Stimulated activated CD4-positive, alpha-beta T cell treated with anti-CD3 and anti-CD28 coated beads, Interleukin-2, amount 100 ng/mL, for 24 hours (primary cell): ENCODE measurements around the gene ARMC3.

Experiments
- DNase-seq, 2 donors: peaks; one replicate each; pipeline ENCODE4 v3.0.0-alpha.2; 2020

Gene ARMC3

DNA sequence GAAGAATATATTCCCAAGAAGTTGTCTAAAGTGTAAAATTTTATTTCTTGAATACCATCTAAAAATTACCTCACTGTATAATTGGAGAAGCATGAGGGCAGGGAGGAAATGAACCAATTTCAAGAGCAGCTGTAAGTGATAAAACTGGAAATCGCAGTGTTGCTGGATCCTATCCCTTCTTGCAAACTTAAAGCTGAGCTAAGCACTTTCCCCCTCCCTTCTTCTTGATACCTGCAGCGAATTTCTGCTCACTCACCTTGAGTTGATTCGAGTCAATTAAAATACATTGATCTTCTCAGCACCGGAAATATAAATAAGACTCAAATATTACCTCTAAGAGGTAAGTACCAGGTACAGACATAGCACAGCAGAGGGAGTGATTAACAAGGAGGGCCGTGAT is 65.5 kb downstream of the ARMC3 start:
- no peak for DNase-seq

DNA sequence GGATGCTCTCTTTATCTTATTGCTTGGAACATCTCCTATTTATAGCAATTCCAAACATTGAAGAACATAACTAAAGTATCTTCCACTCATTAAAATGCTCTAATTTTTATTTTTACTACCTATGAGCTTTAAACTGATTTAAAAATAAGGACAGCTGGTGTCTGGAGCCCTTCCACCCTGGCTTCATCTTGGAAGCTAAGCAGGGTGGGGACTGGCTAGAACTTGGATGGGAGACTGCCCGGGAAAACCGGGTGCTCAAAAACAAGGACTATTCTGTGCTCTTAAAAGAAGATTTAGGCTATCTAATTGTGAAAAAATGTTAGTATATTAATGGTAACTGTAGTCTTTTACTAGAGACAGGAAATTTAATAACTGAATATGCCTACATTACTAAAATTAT is 69.2 kb downstream of the ARMC3 start:
- no peak for DNase-seq

DNA sequence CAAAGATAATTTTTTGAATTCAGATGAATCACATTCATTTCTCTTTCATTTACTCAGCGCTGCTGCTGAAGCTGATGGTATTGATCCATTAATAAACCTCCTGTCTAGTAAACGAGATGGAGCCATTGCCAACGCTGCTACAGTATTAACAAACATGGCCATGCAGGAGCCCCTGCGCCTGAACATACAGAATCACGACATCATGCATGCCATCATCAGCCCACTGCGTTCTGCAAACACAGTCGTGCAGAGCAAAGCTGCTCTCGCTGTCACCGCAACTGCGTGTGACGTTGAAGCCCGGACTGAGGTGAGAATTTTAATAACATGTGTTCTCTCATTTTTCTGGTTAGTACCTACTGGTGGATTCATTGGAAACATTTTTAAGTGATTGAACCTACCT is 70.2 kb downstream of the ARMC3 start:
- DNase-seq, result no peak

DNA sequence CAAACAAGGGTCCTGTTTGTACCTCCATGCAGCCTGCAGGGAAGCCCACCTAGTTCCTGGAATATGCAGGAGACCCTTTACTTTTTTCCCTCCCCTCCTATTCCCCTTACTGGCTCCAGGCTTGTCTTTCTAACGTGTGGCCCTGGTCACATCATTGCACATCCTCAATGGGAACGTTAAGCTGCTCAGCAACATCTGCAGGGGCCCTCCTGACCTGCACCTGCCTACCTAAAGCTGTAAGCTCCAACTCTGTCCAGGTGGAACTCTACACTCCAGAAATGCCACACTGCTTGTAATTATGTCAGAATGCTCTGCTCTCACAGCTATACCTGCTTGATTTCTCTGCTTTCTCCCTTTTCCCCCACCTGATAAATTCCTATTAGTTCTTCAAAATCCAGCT is 72.1 kb downstream of the ARMC3 start:
- DNase-seq, result no peak

DNA sequence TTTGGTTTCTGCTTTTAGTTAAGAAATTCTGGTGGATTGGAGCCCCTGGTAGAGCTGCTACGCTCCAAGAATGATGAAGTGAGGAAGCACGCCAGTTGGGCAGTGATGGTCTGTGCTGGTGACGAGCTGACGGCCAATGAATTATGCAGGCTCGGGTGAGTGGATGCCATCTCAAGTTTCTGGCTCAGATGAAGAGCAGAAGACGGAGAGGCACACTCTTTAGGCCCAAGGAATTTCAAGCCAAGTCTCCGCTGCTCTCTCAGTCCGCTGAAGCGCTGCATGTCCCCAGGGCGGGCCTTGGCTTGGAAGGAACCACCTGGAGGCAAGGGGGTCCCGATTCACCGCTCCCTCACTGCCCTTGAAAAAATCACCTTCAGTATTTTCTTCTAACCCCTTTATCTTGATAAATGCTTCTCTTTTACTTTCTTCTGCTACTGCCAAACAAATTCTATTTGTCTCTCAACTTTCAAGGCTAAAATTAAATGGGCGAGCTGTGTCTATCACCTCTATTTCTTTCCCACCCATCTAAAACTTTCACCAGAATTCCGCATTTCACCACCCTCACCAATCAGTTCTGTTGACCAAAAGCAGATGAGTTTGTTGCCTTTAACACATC is 74.2 kb downstream of the ARMC3 start:
- no peak for DNase-seq

DNA sequence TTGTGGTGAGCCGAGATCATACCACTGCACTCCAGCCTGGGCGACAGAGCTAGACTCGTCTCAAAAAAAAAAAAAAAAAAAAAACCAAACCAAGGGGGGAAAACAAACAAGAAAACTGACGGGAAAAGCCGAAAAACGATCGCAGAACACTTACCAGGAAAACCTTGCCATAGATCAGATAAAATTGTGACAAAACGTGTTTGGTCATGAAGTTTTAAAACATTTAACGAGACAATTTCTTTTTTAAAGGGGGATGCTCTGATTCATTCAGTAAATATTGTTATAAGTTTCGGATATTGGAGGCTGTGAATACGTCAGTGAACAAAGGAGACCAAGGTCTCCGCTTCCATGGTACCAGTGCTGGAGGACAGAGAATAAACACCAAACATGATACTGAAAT is 77.3 kb downstream of the ARMC3 start:
- DNase-seq, result no peak

DNA sequence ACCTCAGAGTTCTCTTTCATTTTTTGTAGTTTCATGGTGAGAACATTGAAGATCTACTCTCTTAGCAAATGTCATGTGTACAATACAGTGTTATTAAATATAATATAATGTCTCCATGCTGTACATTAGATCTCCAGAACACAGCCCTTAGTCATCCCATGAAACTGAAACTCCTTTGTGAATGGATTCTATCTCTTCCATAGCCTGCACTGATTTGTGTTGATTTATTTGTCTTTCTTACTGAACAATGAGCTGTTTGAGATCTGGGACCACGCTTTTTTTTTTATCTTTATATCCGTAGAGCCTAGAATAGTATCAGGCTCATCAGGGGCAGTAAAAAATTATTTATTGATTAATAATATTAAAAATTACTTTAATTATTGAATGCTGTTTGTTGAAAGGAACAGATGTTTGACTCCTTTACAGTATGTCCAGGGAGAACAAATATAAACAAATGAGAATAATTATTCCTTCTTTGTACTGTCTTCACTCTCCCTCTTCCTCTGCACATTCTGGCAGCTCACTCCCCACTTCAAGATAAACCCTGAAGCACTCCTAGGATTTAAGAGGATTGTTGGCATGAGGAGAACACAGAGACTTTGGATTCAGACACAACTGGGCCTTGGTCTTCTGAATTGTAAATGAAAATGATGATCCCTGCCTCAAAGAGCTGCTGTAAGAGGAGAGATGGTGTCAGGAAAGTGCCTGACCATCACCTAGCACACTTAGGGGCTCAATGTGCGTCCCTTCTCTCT is 85.9 kb downstream of the ARMC3 start:
- no peak for DNase-seq

DNA sequence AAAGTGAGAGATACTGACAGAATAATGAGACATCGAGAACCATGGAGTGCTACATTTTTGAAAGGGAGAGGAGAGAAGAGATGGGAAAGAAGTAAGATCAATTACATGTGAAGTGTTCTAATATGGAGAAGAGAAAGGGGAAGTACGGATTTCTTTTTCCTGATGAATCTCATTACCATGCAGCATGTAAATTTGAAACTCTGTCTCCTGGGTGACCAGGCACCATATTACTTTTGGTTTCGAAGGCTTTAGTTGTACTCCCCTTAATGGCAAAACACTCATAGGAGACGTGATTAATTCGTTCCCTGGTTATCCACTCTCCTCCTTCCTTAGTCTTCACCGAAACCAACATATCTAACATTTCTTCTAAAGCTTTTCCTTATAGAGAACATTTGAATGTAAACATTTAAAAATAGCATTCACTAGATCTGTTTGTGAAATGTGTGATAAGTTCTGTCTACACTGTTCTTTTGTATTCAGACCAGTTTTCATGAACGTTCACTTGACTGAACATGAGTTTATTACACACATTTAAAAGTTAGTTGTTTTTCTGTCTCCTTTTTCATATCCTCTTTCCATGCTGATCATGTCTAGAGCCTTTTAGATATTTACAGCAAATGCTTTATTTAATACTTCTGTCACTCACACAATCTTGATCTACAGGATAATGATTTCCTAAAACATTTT is 87.3 kb downstream of the ARMC3 start:
- no peak for DNase-seq

DNA sequence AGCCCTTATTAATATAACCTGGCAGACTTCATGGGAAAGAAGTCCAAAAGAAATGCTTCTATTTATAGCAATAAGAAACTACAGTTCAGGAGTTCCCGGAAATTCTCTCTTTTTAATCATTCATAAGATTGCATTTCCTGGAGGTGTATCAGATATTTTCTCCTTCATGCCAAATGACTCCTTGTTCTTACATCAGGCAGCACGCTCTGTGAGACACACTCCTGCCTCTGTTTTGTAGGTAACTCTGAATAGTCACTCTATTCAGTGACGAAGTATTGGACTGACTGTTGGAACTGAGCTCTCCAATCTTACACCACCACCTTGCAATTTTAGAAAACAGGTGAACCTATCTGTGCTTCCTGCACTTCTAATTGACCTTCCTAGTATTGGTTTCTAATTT is 88.8 kb downstream of the ARMC3 start:
- DNase-seq, result no peak

DNA sequence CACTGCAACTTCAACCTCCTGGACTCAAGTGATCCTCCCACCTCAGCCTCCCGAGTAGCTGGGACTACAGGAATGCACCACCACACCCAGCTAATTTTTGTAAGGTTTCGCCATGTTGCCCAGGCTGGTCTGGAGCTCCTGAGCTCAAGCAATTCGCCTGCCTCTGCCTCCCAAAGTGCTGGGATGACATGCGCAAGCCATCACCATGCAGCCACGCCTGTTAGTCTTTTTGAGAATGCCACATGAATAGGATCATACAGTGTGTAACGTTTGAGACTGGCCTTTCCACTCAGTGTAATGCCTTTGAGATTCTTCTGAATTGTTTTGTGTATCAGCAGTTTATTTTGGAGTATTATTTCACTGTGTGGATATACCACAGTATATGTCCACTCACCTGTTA is 91.8 kb downstream of the ARMC3 start:
- no peak for DNase-seq

DNA sequence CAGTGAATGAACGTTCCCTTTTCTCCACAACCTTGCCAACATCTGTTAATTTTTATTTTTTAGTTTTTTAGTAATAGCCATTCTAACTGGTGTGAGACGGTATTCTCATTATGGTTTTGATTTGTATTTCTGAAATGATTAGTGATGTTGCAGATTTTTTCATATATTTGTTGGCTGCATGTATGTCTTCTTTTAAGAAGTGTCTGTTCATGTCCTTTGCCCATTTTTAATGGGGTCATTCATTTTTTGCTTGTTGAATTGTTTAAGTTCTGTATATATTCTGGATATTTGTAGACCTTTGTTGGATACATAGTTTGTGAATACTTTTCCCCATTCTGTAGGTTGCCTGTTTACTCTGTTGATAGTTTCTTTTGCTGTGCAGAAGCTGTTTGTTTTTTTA is 93.6 kb downstream of the ARMC3 start:
- DNase-seq, result no peak

DNA sequence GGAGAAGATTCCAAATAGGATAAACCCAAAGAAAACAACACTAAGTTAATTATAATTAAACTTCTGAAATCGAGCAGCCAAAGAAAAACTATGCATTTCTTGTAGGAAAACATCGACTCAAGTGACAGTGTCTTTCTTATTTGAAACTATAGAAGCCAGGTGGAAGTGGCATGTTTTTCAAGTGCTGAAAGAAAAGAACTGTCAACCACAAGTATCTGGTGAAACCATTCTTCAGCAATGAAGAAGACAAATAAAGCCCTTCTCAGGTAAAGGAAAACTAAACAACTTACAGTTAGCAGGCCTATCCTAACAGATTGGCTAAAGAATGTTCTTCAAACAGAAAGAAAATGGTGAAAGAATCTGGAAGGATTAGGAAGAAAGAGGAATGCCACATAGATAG is 96.1 kb downstream of the ARMC3 start:
- no peak for DNase-seq

DNA sequence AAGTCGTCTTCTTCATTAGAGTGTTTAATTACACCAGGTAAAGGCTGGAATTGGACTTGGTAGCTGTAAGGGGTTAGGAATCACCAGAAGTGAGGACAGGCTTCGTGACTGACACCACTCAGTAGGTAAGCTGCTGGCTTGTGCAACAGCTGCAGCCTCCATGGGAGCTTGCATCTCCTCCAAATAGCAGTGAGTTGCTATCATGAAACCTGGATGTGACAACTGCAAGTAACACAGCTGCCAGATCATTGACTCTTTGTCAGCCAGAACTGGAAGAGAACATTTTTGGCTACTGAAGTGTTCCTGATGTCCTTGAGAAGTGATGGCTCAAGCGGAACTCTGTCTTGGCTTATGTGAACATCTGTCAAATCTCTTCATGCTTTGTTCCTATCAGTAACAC is 103.5 kb downstream of the ARMC3 start:
- no peak for DNase-seq

DNA sequence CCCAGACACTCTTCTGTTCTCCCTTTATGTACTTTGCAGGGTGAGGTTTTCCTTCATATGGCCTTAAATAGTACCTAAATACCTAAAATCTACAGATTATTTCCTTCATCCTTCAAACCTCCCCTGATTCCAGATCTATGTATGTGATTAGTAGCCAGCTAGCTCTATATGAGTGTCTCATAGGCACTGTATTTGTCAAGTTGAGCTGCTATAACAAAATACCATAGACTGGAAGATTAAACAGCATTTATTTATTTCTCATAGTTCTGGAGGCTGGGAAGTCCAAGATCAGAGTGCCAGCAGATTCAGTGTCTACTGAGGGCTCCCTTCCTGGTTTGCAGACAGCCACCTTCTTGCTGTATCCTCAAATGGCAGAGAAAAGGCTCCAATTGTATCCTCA is 106.9 kb downstream of the ARMC3 start:
- no peak for DNase-seq

DNA sequence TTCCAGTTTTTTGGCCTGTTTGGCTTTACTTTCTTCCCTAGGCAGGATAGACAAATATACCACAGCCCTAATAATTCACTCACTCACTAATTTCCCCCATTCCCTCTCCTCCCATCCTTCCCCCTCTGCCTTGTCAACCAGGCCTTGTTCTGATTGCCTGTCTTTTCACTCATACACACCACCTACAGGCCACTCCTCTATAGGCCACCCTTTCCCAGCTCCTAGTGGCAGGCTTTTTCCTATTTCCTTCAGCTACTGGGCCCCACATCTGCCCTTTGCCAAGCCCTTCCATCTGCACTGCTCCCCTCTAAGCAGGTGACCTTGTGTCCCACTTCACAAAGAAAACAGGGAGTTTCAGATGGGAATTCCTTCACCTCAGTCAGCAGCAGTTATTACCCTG is 107.7 kb downstream of the ARMC3 start:
- no peak for DNase-seq

DNA sequence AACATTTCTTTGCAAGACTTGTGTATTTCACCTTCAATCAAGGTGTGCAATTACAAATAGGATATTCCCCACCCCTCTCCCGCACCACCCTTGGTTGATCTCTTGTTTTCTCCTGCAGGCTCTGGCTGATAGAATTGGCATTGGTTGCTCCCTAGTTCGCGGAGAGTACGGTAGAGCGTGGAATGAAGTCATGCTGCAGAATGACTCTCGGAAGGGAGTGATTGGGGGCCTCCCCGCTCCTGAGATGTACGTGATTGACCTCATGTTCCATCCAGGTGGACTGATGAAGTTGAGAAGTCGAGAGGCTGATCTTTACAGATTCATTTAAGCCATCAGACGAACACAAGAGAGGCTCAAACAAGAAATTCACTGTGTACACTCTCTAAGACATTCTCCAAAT is 109.3 kb downstream of the ARMC3 start:
- DNase-seq, result no peak

DNA sequence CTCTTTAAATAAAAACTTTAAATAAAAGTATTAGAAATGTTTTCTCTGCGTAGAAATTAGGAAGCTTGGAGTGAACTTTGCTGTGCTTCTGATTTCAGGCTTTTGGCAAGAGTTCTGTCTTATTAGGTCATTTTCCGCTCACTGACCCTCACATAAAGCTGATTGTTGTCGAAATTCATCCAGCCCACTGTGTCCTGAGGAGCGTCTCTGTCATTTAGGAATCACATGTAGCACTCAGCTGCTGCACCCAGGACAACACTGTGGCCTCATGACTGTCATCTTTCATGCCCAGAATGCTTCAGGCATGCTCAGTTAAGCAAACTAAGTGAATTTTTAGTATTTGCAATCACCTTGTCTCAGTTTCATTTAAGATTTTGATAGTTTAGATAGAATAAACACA is 109.7 kb downstream of the ARMC3 start:
- no peak for DNase-seq

DNA sequence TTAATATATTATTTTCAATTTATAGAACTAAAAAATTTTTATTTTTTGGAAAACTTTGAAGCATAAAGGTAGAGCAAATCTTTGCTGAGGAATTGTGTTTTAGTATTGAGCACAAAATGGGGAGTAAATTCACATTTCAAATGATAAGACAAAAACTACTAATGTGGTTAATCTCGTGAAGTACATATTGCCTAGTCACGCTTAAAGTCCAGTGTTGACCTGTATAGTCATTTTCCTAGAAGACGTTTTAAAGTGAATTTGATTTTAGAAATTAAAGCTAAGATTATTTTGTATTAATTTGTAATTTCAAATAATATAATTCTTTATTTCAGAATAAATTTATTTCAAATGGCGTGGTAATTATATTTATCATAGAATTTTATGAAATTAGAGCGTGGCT is 110.3 kb downstream of the ARMC3 start:
- DNase-seq, result no peak

DNA sequence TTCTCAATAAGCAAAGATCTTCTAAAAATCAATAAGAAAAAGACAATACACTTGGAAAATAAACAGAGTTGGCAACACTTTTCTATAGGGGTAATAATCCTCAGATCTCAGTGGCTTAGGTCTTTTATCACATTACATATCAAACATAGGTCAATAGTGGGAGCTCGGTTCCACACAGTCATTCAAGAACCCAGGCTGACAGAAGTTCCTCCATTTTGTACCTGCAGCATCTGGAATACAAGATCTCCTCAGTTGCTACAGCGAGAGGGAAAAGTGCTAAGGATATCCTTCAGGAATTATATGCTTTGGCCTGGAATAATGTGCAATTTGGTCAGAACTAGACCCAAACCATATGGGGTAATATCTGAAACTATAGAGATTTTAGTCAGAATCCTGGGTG is 112.1 kb downstream of the ARMC3 start:
- DNase-seq, result no peak

DNA sequence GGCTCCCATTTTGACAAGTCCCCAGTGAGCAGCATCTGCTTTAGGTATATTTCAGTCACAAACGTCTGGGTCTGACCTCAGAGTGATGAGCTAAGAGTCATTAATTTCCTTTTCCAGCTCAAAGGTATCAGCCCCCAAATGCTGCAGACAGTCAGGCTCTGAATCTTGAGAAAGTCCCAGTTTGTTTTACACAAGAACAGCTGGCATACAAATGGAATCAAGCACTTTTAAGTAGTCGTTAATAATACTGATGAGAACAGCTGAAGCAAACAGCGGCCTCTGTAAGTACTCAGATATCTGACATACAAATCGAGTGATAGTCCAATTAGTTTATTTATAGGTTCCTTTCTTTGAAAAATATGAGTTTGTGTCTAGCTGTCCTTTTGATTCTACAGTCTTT is 118.2 kb downstream of the ARMC3 start:
- DNase-seq, result no peak

DNA sequence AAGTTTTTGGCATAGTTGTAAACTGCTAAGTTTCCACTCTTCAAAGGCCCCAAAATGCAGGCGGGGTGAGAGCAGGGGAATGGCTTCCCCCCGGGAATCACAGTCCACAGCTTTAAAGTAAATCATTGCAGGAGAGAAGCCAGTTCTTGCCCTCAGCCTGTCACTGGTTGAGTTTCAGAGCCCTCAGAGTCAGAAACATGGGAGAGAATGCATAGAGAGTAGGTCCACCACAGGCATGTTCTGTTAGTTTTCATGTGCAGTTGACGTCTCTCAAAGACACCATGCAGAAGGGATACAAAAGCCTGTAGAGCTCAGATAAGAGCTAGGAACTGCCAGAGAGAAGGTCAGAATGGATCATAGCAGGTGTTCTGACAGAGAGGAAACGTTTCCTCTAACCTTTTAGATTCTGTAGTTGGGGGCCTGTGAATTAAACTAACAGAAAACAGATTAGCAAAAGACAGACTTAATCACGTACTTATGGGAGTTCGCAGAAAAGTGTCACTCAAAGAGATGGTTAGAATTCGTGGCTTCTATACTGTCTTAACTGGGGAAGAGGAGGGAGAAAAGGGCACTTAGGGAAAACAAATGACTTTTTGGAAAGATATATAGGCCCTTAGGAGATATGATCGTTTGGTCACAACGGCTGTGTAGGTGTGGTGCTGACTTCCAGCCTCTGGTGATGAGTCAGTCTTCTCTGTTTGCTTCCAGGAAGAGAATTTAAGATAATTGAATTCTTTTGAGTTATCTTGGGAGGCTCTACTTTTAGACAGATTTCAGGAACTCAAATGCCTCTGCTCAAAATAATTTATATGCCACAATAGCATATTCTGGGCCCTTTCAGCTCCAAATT is 119.6 kb downstream of the ARMC3 start:
- DNase-seq, result no peak

DNA sequence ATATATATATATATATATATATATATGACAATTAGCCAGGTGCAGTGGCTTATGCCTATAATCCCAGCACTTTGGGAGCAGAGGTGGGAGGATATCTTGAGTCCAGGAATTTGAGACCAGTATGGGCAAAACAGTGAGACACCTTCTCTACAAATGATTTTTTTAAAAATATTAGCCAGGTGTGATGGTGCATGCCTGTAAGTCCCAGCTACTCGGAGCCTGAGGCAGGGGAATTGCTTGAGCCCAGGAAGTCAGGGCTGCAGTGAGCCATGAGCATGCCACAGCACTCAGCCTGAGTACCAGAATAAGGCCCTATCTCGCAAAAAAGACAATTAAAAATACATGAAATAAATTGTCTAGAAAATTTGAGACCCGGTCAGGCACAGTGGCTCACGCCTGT is 120.3 kb downstream of the ARMC3 start:
- no peak for DNase-seq

DNA sequence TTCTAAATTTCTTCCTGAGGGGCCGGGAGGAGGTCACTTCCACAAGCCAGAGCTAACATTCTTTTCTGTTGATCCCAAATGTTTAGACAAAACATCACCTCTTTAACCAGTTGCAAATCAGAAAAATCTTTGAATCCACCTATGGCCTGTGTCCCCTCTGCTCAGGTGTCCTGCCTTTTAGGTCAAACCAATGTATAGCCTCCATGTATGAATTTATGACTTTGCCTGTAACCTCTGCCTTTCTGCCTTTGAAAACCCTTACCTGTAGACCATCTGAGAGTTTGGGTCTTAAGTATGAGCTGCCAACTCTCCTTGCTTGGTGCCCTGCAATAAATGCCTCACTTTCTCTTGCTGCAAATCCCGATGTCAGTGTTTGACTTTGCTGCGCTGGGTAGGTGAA is 123.4 kb downstream of the ARMC3 start:
- DNase-seq, result no peak
